ENCODE measurements around the gene IGHMBP2.
"Not testable (repeated sequence)": the region's sequence is repeated elsewhere in the genome, so short reads cannot be mapped to it uniquely, and the experiment has no call there.

IGHMBP2 gene

GRCh38 chr11:68881320-68881719 is 22.4 kb upstream of the IGHMBP2 start:
- H3K14ac ChIP-seq (ENCODE audit: low read length) = no peak overlapping the region
- WGBS, 2 donors (ENCODE audit: extremely low coverage in 2 of 2, insufficient read length in 2 of 2, insufficient replicate concordance in 1 of 2) = no CpG with 5 or more reads among the region's 2 CpGs
- no peak overlapping the region for H3K23ac ChIP-seq (ENCODE audit: low read depth, low read length, poor library complexity)

GRCh38 chr11:68882391-68882790 is 21.3 kb upstream of the IGHMBP2 start:
- no peak overlapping the region for H3K4ac ChIP-seq (ENCODE audit: low read length)
- no peaks in the 10 kb centered on the region for H3K9me3 ChIP-seq (replicated peaks in 1 of 2; ENCODE audit: control insufficient read depth in 2 of 2, insufficient read depth in 1 of 2, low read depth in 1 of 2, low read length in 2 of 2)
- H2BK12ac ChIP-seq (ENCODE audit: low read length) = no peak overlapping the region
- H2BK15ac ChIP-seq (ENCODE audit: low read length) = no peak overlapping the region
- H3K27ac ChIP-seq (replicated peaks; ENCODE audit: low read length) = no peak overlapping the region
- H3K36me3 ChIP-seq (replicated peaks in 1 of 2; ENCODE audit: control insufficient read depth in 2 of 2, insufficient read depth in 2 of 2, low read length in 2 of 2) = peaks cover 0 to 2% of the 10 kb centered on the region in 2 donors
- DNase-seq (ENCODE audit: low spot score) = no peak
- H3K14ac ChIP-seq (ENCODE audit: low read length) = no peak overlapping the region
- WGBS, 2 donors (ENCODE audit: extremely low coverage in 2 of 2, insufficient read length in 2 of 2, insufficient replicate concordance in 1 of 2) = no CpG with 5 or more reads among the region's 13 CpGs
- no peak overlapping the region for H2BK5ac ChIP-seq (ENCODE audit: low read length)
- H4K91ac ChIP-seq (ENCODE audit: low read depth, low read length, poor library complexity) = no peak overlapping the region
- no peaks in the 10 kb centered on the region for H3K79me1 ChIP-seq (ENCODE audit: low read depth, low read length)
- no peak overlapping the region for H2BK120ac ChIP-seq (ENCODE audit: low read depth, low read length)
- H3K4me1 ChIP-seq (ENCODE audit: control insufficient read depth in 2 of 2, insufficient read depth in 1 of 2, low read depth in 1 of 2, low read length in 2 of 2) = peaks cover 0 to 3% of the 10 kb centered on the region in 2 donors
- no peak overlapping the region for H3K9ac ChIP-seq (ENCODE audit: low read depth, low read length, poor library complexity)
- H2AK5ac ChIP-seq (ENCODE audit: low read depth, low read length) = no peak overlapping the region
- no peak overlapping the region for H3K4me2 ChIP-seq (ENCODE audit: insufficient read depth, low read length, poor library complexity, severe bottlenecking)
- no peak overlapping the region for H2AFZ ChIP-seq (ENCODE audit: low read length)
- no peak overlapping the region for H3K18ac ChIP-seq (ENCODE audit: low read length)
- no peak overlapping the region for H4K8ac ChIP-seq (ENCODE audit: low read depth, low read length)
- H3K23ac ChIP-seq (ENCODE audit: low read depth, low read length, poor library complexity) = no peak overlapping the region
- no peak overlapping the region for H3K4me3 ChIP-seq (ENCODE audit: low read length in 2 of 2)
- no peaks in the 10 kb centered on the region for H3K27me3 ChIP-seq (ENCODE audit: control insufficient read depth in 3 of 3, insufficient read depth in 3 of 3, low read depth in 1 of 3, low read length in 3 of 3)

More at GRCh38 chr11:68881320-68881719, 22.4 kb upstream of the IGHMBP2 start:
- no peak overlapping the region for H2AK5ac ChIP-seq (ENCODE audit: low read depth, low read length)
- H3K18ac ChIP-seq (ENCODE audit: low read length) = no peak overlapping the region
- H3K4me3 ChIP-seq (ENCODE audit: low read length in 2 of 2) = no peak overlapping the region
- no peak for DNase-seq (ENCODE audit: low spot score)
- H2BK15ac ChIP-seq (ENCODE audit: low read length) = no peak overlapping the region
- H3K4ac ChIP-seq (ENCODE audit: low read length) = no peak overlapping the region
- no peak overlapping the region for H4K8ac ChIP-seq (ENCODE audit: low read depth, low read length)
- peaks cover 0 to 3% of the 10 kb centered on the region in 2 donors for H3K4me1 ChIP-seq (ENCODE audit: control insufficient read depth in 2 of 2, insufficient read depth in 1 of 2, low read depth in 1 of 2, low read length in 2 of 2)
- no peak overlapping the region for H2AFZ ChIP-seq (ENCODE audit: low read length)
- H4K91ac ChIP-seq (ENCODE audit: low read depth, low read length, poor library complexity) = no peak overlapping the region
- no peak overlapping the region for H2BK5ac ChIP-seq (ENCODE audit: low read length)
- no peak overlapping the region for H2BK12ac ChIP-seq (ENCODE audit: low read length)
- H3K27ac ChIP-seq (replicated peaks; ENCODE audit: low read length) = no peak overlapping the region
- no peaks in the 10 kb centered on the region for H3K9me3 ChIP-seq (replicated peaks in 1 of 2; ENCODE audit: control insufficient read depth in 2 of 2, insufficient read depth in 1 of 2, low read depth in 1 of 2, low read length in 2 of 2)
- H3K9ac ChIP-seq (ENCODE audit: low read depth, low read length, poor library complexity) = no peak overlapping the region
- H3K79me1 ChIP-seq (ENCODE audit: low read depth, low read length) = no peaks in the 10 kb centered on the region
- no peak overlapping the region for H3K4me2 ChIP-seq (ENCODE audit: insufficient read depth, low read length, poor library complexity, severe bottlenecking)
- H3K27me3 ChIP-seq (ENCODE audit: control insufficient read depth in 3 of 3, insufficient read depth in 3 of 3, low read depth in 1 of 3, low read length in 3 of 3) = no peaks in the 10 kb centered on the region
- no peaks in the 10 kb centered on the region for H3K36me3 ChIP-seq (replicated peaks in 1 of 2; ENCODE audit: control insufficient read depth in 2 of 2, insufficient read depth in 2 of 2, low read length in 2 of 2)
- no peak overlapping the region for H2BK120ac ChIP-seq (ENCODE audit: low read depth, low read length)

- H3K18ac ChIP-seq (ENCODE audit: low read length); H2AK5ac ChIP-seq (ENCODE audit: low read depth, low read length); H2BK120ac ChIP-seq (ENCODE audit: low read depth, low read length); H3K4me3 ChIP-seq (ENCODE audit: low read length in 2 of 2); H3K14ac ChIP-seq (ENCODE audit: low read length); H3K27me3 ChIP-seq (ENCODE audit: control insufficient read depth in 3 of 3, insufficient read depth in 3 of 3, low read depth in 1 of 3, low read length in 3 of 3); DNase-seq (ENCODE audit: low spot score); H3K79me1 ChIP-seq (ENCODE audit: low read depth, low read length); H2BK5ac ChIP-seq (ENCODE audit: low read length); H3K4ac ChIP-seq (ENCODE audit: low read length); H3K4me1 ChIP-seq (ENCODE audit: control insufficient read depth in 2 of 2, insufficient read depth in 1 of 2, low read depth in 1 of 2, low read length in 2 of 2); H3K27ac ChIP-seq (replicated peaks; ENCODE audit: low read length); H3K4me2 ChIP-seq (ENCODE audit: insufficient read depth, low read length, poor library complexity, severe bottlenecking); H4K8ac ChIP-seq (ENCODE audit: low read depth, low read length); H3K23ac ChIP-seq (ENCODE audit: low read depth, low read length, poor library complexity); H2AFZ ChIP-seq (ENCODE audit: low read length); H3K36me3 ChIP-seq (replicated peaks in 1 of 2; ENCODE audit: control insufficient read depth in 2 of 2, insufficient read depth in 2 of 2, low read length in 2 of 2); H2BK12ac ChIP-seq (ENCODE audit: low read length); H3K9ac ChIP-seq (ENCODE audit: low read depth, low read length, poor library complexity); H2BK15ac ChIP-seq (ENCODE audit: low read length); H4K91ac ChIP-seq (ENCODE audit: low read depth, low read length, poor library complexity); H3K9me3 ChIP-seq (replicated peaks in 1 of 2; ENCODE audit: control insufficient read depth in 2 of 2, insufficient read depth in 1 of 2, low read depth in 1 of 2, low read length in 2 of 2): not testable (repeated sequence)
- WGBS, 2 donors (ENCODE audit: extremely low coverage in 2 of 2, insufficient read length in 2 of 2, insufficient replicate concordance in 1 of 2) = no CpG with 5 or more reads among the region's 15 CpGs
Observed at GRCh38 chr11:68884827-68885226, 18.9 kb upstream of the IGHMBP2 start.

- no peak overlapping the region for H4K91ac ChIP-seq (ENCODE audit: low read depth, low read length, poor library complexity)
- no peak overlapping the region for H2BK15ac ChIP-seq (ENCODE audit: low read length)
- H3K9ac ChIP-seq (ENCODE audit: low read depth, low read length, poor library complexity) = no peak overlapping the region
- H3K9me3 ChIP-seq (replicated peaks in 1 of 2; ENCODE audit: control insufficient read depth in 2 of 2, insufficient read depth in 1 of 2, low read depth in 1 of 2, low read length in 2 of 2) = no peaks in the 10 kb centered on the region
- no peaks in the 10 kb centered on the region for H3K4me1 ChIP-seq (ENCODE audit: control insufficient read depth in 2 of 2, insufficient read depth in 1 of 2, low read depth in 1 of 2, low read length in 2 of 2)
- no peak overlapping the region for H2BK12ac ChIP-seq (ENCODE audit: low read length)
- no peak overlapping the region for H3K27ac ChIP-seq (replicated peaks; ENCODE audit: low read length)
- no peak overlapping the region for H4K8ac ChIP-seq (ENCODE audit: low read depth, low read length)
- H3K14ac ChIP-seq (ENCODE audit: low read length) = no peak overlapping the region
- no peak for DNase-seq (ENCODE audit: low spot score)
- H3K4me2 ChIP-seq (ENCODE audit: insufficient read depth, low read length, poor library complexity, severe bottlenecking) = no peak overlapping the region
- H3K18ac ChIP-seq (ENCODE audit: low read length) = no peak overlapping the region
- H3K4ac ChIP-seq (ENCODE audit: low read length) = no peak overlapping the region
- H3K36me3 ChIP-seq (replicated peaks in 1 of 2; ENCODE audit: control insufficient read depth in 2 of 2, insufficient read depth in 2 of 2, low read length in 2 of 2) = peaks cover 22 to 50% of the 10 kb centered on the region in 2 donors
- H3K23ac ChIP-seq (ENCODE audit: low read depth, low read length, poor library complexity) = no peak overlapping the region
- H2AK5ac ChIP-seq (ENCODE audit: low read depth, low read length) = no peak overlapping the region
- no peaks in the 10 kb centered on the region for H3K27me3 ChIP-seq (ENCODE audit: control insufficient read depth in 3 of 3, insufficient read depth in 3 of 3, low read depth in 1 of 3, low read length in 3 of 3)
- H2BK5ac ChIP-seq (ENCODE audit: low read length) = no peak overlapping the region
- WGBS, 2 donors (ENCODE audit: extremely low coverage in 2 of 2, insufficient read length in 2 of 2, insufficient replicate concordance in 1 of 2) = no CpG with 5 or more reads among the region's 18 CpGs
- no peak overlapping the region for H2AFZ ChIP-seq (ENCODE audit: low read length)
- no peak overlapping the region for H2BK120ac ChIP-seq (ENCODE audit: low read depth, low read length)
- H3K79me1 ChIP-seq (ENCODE audit: low read depth, low read length) = no peaks in the 10 kb centered on the region
- H3K4me3 ChIP-seq (ENCODE audit: low read length in 2 of 2) = no peak overlapping the region
Observed at GRCh38 chr11:68889948-68890446, 13.7 kb upstream of the IGHMBP2 start.

All from neuronal stem cell (in vitro differentiated cells).